Ascending aorta (tissue), 2 donors: ENCODE measurements around the gene RGPD8. TPM values are rescaled to one million over a fixed set of nuclear protein-coding genes. Genes with fewer than 3 reads are reported as not detected.
"Not testable (repeated sequence)": the region's sequence is repeated elsewhere in the genome, so short reads cannot be mapped to it uniquely, and the experiment has no call there.

Experiments
- DNase-seq, 2 donors: peaks; one replicate each; pipeline ENCODE4 v3.0.0-alpha.2; 2019; ENCODE audit warnings: low spot score in 2 of 2
- H3K27ac ChIP-seq, 2 donors: fragments of 200-600 bp; sonication (generic); one replicate each; pipeline ENCODE4 v1.5.1; 2016 to 2017; ENCODE audit warnings: mild to moderate bottlenecking in 1 of 2
- H3K27me3 ChIP-seq: fragments of 200-600 bp; sonication (generic); one replicate; pipeline ENCODE4 v1.5.1; 2017
- H3K36me3 ChIP-seq, 2 donors: fragments of 200-600 bp; sonication (generic); one replicate each; pipeline ENCODE4 v1.5.1; 2016
- H3K4me1 ChIP-seq, 2 donors: fragments of 200-600 bp; sonication (generic); one replicate each; pipeline ENCODE4 v1.5.1; 2016 to 2017; ENCODE audit warnings: mild to moderate bottlenecking in 1 of 2
- H3K4me3 ChIP-seq, 2 donors: fragments of 200-600 bp; sonication (generic); one replicate each; pipeline ENCODE4 v1.5.1; 2016 to 2017; ENCODE audit warnings: mild to moderate bottlenecking in 1 of 2
- H3K9me3 ChIP-seq, 2 donors: fragments of 200-600 bp; sonication (generic); one replicate each; pipeline ENCODE4 v1.5.1; 2016
- CTCF ChIP-seq, 3 experiments: fragments of 200-600 bp in 2 of 3; fragments of 450-650 bp in 1 of 3; sonication (generic) in 2 of 3; IDR thresholded peaks; one replicate each; pipeline ENCODE4 v1.5.1; 2016 to 2019; ENCODE audit warnings: antibody characterized with exemption in 3 of 3, mild to moderate bottlenecking in 1 of 3, moderate library complexity in 1 of 3
- intact Hi-C: fragments of 100-400 bp; cut with DNase I; formaldehyde crosslinking; loops from one replicate; pipeline ENCODE4 v1.15.1; 2023
- total RNA-seq: library from RNA; depleted of rRNA; stranded (reverse); fragments of >200 nt; gene quantifications from one replicate; pipeline ENCODE4 v1.1.0, GENCODE V29; 2016

The RGPD8 gene
- 8.2 TPM for total RNA-seq

- not testable (repeated sequence) for H3K9me3 ChIP-seq, H3K4me1 ChIP-seq, H3K27me3 ChIP-seq, H3K36me3 ChIP-seq
- peak; percentile 29 to 64 (median 34) for TF ChIP-seq CTCF (IDR thresholded peaks at IDR 0.05)
- intact Hi-C loops: loop anchor here (2.0 to 5.0 kb wide), 2 partner anchors 175 to 376 kb away; partner anchors contain the start of gene TMEM87B
- peak within 1 kb of the TSS; percentile 71 to 91 for H3K4me3 ChIP-seq
- DNase-seq: peak; percentile 75 to 94
- H3K27ac ChIP-seq: peak within 1 kb of the TSS; percentile 80 to 92
Measured at GRCh38 chr2:112433480-112433879, at the start of gene RGPD8. TSS of gene RGPD8 (minus strand) at chr2:112433645. CDS start at chr2:112433453, 192 bp downstream.

- peak overlapping the region; percentile 81 to 96 for H3K4me3 ChIP-seq
- H3K36me3 ChIP-seq: peaks cover 0 to 3% of the 10 kb centered on the region in 2 donors
- H3K9me3 ChIP-seq: no peaks in the 10 kb centered on the region
- peak overlapping the region; percentile 83 to 89 for H3K27ac ChIP-seq
- no peak for TF ChIP-seq CTCF (IDR thresholded peaks at IDR 0.05)
- peaks cover 0 to 19% of the 10 kb centered on the region in 2 donors for H3K4me1 ChIP-seq
- DNase-seq: no peak
- intact Hi-C loops: loop anchor here (5.0 kb wide), 2 partner anchors 164 to 226 kb away; partner anchors contain the start of genes SLC20A1 and ZC3H8
- H3K27me3 ChIP-seq: no peaks in the 10 kb centered on the region
Measured at GRCh38 chr2:112483042-112483473, 49.6 kb upstream of the RGPD8 start.

- peaks cover 0 to 19% of the 10 kb centered on the region in 2 donors for H3K4me1 ChIP-seq
- peak in 1 of 2 donors; percentile 69 for DNase-seq
- no peak for TF ChIP-seq CTCF (IDR thresholded peaks at IDR 0.05)
- intact Hi-C loops: loop anchor here (5.0 kb wide), 2 partner anchors 165 to 225 kb away; partner anchors contain the start of genes SLC20A1 and ZC3H8
- peak overlapping the region; percentile 83 to 89 for H3K27ac ChIP-seq
- H3K9me3 ChIP-seq: no peaks in the 10 kb centered on the region
- no peaks in the 10 kb centered on the region for H3K27me3 ChIP-seq
- H3K4me3 ChIP-seq: peak overlapping the region; percentile 81 to 96
- no peaks in the 10 kb centered on the region for H3K36me3 ChIP-seq
Measured at GRCh38 chr2:112482309-112483041, 49.0 kb upstream of the RGPD8 start.

GRCh38 chr2:112481528-112482233 lies 48.2 kb upstream of the RGPD8 start, which contains the start of gene TTL:
TSS of gene TTL (plus strand) at chr2:112482156. CDS start at chr2:112482345, 189 bp downstream.
- TF ChIP-seq CTCF (IDR thresholded peaks at IDR 0.05): no peak
- Histone ChIP-seq H3K27ac (peak within 1 kb of the TSS; percentile 83 to 89), H3K36me3 (no peaks in the 10 kb centered on the region), H3K4me3 (peak within 1 kb of the TSS; percentile 81 to 96), H3K9me3 (no peaks in the 10 kb centered on the region), H3K27me3 (no peaks in the 10 kb centered on the region), H3K4me1 (peaks cover 0 to 19% of the 10 kb centered on the region in 2 donors)
- DNase-seq: peak; percentile 12 to 85
- intact Hi-C loops: loop anchor here (2.0 to 5.0 kb wide), 3 partner anchors 101 to 224 kb away; partner anchors contain the start of genes SLC20A1 and ZC3H8

- Histone ChIP-seq H3K4me1 (peaks cover 0 to 19% of the 10 kb centered on the region in 2 donors), H3K36me3 (no peaks in the 10 kb centered on the region), H3K4me3 (peak overlapping the region; percentile 81 to 84), H3K9me3 (no peaks in the 10 kb centered on the region), H3K27ac (peak overlapping the region; percentile 74 to 83), H3K27me3 (no peaks in the 10 kb centered on the region)
- DNase-seq: peak; percentile 22 to 88
- intact Hi-C loops: loop anchor here (2.0 to 5.0 kb wide), 3 partner anchors 102 to 224 kb away; partner anchors contain the start of genes SLC20A1 and ZC3H8
- peak; percentile 57 to 91 (median 80) for TF ChIP-seq CTCF (IDR thresholded peaks at IDR 0.05)
Measured at GRCh38 chr2:112481050-112481527, 47.6 kb upstream of the RGPD8 start.
